Effector memory CD4-positive, alpha-beta T cell (primary cell): ENCODE measurements around the gene FKBP1C.
"Not testable (repeated sequence)": the region's sequence is repeated elsewhere in the genome, so short reads cannot be mapped to it uniquely, and the experiment has no call there.

Experiments
- DNase-seq, 3 donors: peaks; one replicate each; pipeline ENCODE4 v3.0.0-alpha.2; 2020
- H3K27ac ChIP-seq: 2 replicates; pipeline ENCODE4 v1.7.0; 2013; ENCODE audit warnings: mild to moderate bottlenecking, low read length, moderate library complexity; ENCODE audit not compliant: insufficient read depth, poor library complexity, severe bottlenecking
- H3K27me3 ChIP-seq: replicated peaks from 2 replicates; pipeline ENCODE4 v1.7.0; 2013; ENCODE audit warnings: mild to moderate bottlenecking, low read length; ENCODE audit not compliant: insufficient read depth, control insufficient read depth, poor library complexity, severe bottlenecking
- H3K36me3 ChIP-seq: 2 replicates; pipeline ENCODE4 v1.7.0; 2013; ENCODE audit warnings: mild to moderate bottlenecking, low read length, moderate library complexity; ENCODE audit not compliant: control insufficient read depth, insufficient read depth
- H3K4me1 ChIP-seq: 2 replicates; pipeline ENCODE4 v1.7.0; 2013; ENCODE audit warnings: low read length, mild to moderate bottlenecking; ENCODE audit not compliant: control insufficient read depth, insufficient read depth, poor library complexity, severe bottlenecking
- H3K4me3 ChIP-seq: 2 replicates; pipeline ENCODE4 v1.7.0; 2013; ENCODE audit warnings: low read length, low read depth, mild to moderate bottlenecking; ENCODE audit not compliant: insufficient read depth, poor library complexity, severe bottlenecking
- H3K9me3 ChIP-seq: 2 replicates; pipeline ENCODE4 v1.7.0; 2013; ENCODE audit warnings: mild to moderate bottlenecking, low read length, moderate library complexity; ENCODE audit not compliant: control insufficient read depth

Gene FKBP1C

GRCh38 chr6:63214816-63215215, 3.5 kb downstream of the FKBP1C start:
- Histone ChIP-seq H3K27ac (no peak overlapping the region), H3K27me3 (no peaks in the 10 kb centered on the region), H3K36me3 (no peaks in the 10 kb centered on the region), H3K4me1 (no peaks in the 10 kb centered on the region), H3K9me3 (no peaks in the 10 kb centered on the region), H3K4me3 (no peak overlapping the region)
- DNase-seq = no peak

- Histone ChIP-seq H3K36me3 (no peaks in the 10 kb centered on the region), H3K4me1 (no peaks in the 10 kb centered on the region), H3K9me3 (no peaks in the 10 kb centered on the region), H3K27ac (no peak overlapping the region), H3K4me3 (no peak overlapping the region), H3K27me3 (no peaks in the 10 kb centered on the region)
- DNase-seq = no peak
Observed at GRCh38 chr6:63224179-63224578, 12.9 kb downstream of the FKBP1C start.

DNA sequence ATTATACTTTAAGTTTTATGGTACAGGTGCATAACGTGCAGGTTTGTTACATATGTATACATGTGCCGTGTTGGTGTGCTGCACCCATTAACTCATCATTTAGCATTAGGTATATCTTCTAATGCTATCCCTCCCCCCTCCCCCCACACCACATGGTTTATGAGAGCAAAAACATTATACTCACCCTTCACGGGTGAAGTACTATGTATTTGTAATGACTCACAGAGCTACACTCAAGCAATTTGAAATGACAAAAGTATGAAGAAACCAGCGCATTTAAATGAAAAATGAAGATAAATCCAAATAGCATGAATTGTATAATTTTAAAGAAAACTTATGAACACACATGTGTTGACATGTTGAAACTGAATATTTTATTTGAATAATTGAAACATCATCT, 14.7 kb downstream of the FKBP1C start:
- H3K9me3 ChIP-seq, H3K27me3 ChIP-seq, DNase-seq, H3K4me3 ChIP-seq, H3K27ac ChIP-seq, H3K4me1 ChIP-seq, H3K36me3 ChIP-seq: not testable (repeated sequence)

DNA sequence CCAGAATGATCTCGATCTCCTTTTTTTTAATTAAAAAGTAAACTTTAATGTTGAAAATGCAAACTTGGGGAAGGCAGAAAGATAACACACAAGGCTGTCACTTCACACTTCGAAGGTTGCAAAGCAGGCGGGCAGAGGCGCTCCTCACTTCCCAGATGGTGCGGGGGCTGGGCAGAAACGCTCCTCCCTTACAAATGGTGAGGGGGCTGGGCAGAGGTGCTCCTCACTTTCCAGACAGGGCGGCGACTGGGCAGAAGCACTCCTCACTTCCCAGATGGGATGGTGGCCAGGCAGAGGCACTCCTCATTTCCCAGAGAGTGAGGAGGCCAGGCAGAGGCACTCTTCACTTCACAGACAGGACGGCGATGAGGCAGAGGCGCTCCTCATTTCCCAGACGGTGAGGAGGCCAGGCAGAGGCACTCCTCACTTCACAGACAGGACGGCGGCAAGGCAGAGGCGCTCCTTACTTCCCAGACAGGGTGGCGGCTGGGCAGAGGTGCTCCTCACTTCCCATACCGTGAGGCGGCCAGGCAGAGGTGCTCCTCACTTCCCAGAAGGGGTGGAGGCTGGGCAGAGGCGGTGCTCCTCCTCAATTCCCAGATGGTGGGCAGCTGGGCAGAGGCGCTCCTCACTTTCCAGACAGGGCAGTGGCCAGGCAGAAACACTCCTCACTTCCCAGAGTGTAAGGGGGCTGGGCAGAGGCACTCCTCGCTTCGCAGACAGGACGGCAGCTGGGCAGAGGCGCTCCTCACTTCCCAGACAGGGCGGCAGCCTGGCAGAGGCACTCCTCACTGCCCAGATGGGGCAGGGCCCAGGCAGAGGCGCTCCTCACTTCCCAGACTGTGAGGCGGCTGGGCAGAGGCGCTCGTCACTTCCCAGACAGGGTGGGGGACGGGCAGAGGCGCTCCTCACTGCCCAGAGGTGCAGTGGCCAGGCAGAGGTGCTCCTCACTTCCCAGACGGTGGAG, 16.9 kb downstream of the FKBP1C start:
- not testable (repeated sequence) for H3K27me3 ChIP-seq

GRCh38 chr6:63230027-63230426, 18.8 kb downstream of the FKBP1C start:
- H3K4me3 ChIP-seq, H3K9me3 ChIP-seq, H3K36me3 ChIP-seq, DNase-seq, H3K27ac ChIP-seq, H3K4me1 ChIP-seq, H3K27me3 ChIP-seq: not testable (repeated sequence)

More for the DNA sequence above, 16.9 kb downstream of the FKBP1C start:
- H3K27ac ChIP-seq, H3K4me3 ChIP-seq, H3K36me3 ChIP-seq, H3K4me1 ChIP-seq, H3K9me3 ChIP-seq, DNase-seq: not testable (repeated sequence)

- not testable (repeated sequence) for H3K36me3 ChIP-seq, H3K27me3 ChIP-seq, H3K4me1 ChIP-seq, H3K9me3 ChIP-seq, H3K27ac ChIP-seq, DNase-seq, H3K4me3 ChIP-seq
Observed at GRCh38 chr6:63230511-63230910, 19.2 kb downstream of the FKBP1C start.

DNA sequence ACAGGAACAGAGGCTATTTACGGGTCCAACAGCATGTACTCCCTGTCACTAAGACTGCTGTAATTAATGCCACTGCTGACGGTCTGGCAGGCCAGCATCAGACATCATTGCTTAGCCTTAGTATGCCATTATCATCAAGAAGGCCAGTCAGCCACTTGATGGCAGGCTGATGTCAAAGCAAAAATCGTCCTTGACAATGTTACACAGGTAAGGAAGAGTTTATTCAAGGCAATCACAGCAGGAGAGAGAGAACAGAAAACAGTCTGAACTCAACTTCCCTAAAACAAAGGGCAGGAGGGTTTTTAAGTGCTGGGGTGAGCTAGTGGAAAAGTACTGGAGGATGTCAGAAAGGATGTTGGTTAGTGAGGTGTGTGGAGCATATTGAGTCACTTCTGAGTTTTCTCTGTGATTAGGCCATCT, 25.1 kb downstream of the FKBP1C start:
- Histone ChIP-seq H3K9me3 (no peaks in the 10 kb centered on the region), H3K27me3 (no peaks in the 10 kb centered on the region), H3K36me3 (no peaks in the 10 kb centered on the region), H3K4me1 (no peaks in the 10 kb centered on the region), H3K27ac (no peak overlapping the region), H3K4me3 (no peak overlapping the region)
- DNase-seq = no peak

DNA sequence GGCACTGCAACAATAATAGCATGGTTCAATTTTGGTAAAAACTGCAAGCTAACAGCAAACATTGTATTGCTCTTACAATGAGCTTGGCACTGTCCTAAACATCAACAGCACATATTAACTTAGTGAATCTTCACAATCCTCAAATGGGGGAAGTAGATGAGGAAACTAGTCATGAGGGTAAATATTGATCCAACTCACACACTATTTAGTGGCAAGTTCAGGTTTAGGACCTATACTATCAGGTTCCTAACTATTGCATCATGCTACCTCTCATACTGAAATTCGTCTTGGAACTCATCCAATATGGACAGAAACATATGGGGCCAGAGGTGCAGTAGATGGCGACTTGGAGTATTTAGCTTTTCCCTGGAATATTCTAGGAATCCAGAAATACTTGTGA, 34.2 kb downstream of the FKBP1C start:
- Histone ChIP-seq H3K27me3 (no peaks in the 10 kb centered on the region), H3K4me3 (no peak overlapping the region), H3K9me3 (no peaks in the 10 kb centered on the region), H3K4me1 (no peaks in the 10 kb centered on the region), H3K27ac (no peak overlapping the region), H3K36me3 (no peaks in the 10 kb centered on the region)
- no peak for DNase-seq

DNA sequence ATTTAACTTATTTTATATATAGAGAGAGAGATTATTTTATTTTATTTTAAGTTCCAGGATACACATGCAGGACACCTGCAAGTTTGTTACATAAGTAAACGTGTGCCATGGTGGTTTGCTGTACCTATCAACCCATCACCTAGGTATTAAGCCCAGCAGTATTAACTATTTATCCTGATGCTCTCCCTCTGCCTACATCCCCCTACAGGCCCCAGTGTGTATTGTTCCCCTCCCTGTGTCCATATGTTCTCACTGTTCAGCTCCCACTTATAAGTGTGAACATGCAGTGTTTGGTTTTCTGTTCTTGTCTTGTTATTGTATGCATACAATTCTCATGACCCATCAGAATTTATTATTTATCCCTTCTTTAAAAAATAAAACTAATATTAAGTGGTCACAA, 34.6 kb downstream of the FKBP1C start:
- DNase-seq = no peak
- no peaks in the 10 kb centered on the region for H3K9me3 ChIP-seq
- no peaks in the 10 kb centered on the region for H3K4me1 ChIP-seq

DNA sequence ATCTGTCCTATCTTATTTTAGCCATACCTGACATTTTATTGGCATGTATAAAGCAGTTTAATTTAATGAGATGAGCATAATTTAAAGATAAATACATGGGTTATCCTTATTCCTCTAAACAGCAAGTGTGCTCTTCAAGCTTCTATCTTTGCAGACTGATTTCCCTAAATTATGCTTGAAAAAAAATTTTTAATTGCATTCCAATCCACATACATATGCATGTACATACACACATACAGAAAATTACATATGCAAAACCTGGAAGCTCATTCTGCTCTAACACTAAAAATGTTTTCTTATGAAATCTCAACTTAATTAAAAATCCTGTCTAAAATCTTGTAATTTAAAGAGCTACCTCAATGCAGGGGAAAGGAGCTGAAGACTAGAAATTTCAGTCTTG, 35.3 kb downstream of the FKBP1C start:
- Histone ChIP-seq H3K27me3 (no peaks in the 10 kb centered on the region), H3K9me3 (no peaks in the 10 kb centered on the region), H3K4me3 (no peak overlapping the region), H3K4me1 (no peaks in the 10 kb centered on the region), H3K36me3 (no peaks in the 10 kb centered on the region), H3K27ac (no peak overlapping the region)
- no peak for DNase-seq

More for the DNA sequence above, 34.6 kb downstream of the FKBP1C start:
- Histone ChIP-seq H3K27me3 (no peaks in the 10 kb centered on the region), H3K27ac (no peak overlapping the region), H3K4me3 (no peak overlapping the region), H3K36me3 (no peaks in the 10 kb centered on the region)
